Fibroblast of the aortic adventitia (primary cell): ENCODE data around the gene BRAF. TPM values are rescaled to one million over a fixed set of nuclear protein-coding genes. Genes with fewer than 3 reads are reported as not detected.
"Not testable (repeated sequence)": the region's sequence is repeated elsewhere in the genome, so short reads cannot be mapped to it uniquely, and the experiment has no call there.

ENCODE experiments used
- DNase-seq: peaks from one replicate; pipeline ENCODE4 v3.0.0-alpha.2; 2010; ENCODE audit warnings: low read depth
- H3K4me3 ChIP-seq: 2 replicates; pipeline ENCODE4 v1.5.1; 2011; ENCODE audit warnings: low read depth, mild to moderate bottlenecking, control low read depth, low read length, moderate library complexity
- total RNA-seq: library from RNA; depleted of rRNA; stranded (reverse); fragments of >200 nt; gene quantifications from 2 replicates; pipeline ENCODE4 v1.2.3, GENCODE V29; 2012; ENCODE audit warnings: low replicate concordance
- TF ChIP-seq, protein P1 (sequence below): IDR thresholded peaks from 2 replicates; pipeline ENCODE4 v1.5.1; 2011; ENCODE audit warnings: mild to moderate bottlenecking, low read length, control low read depth, inconsistent platforms; ENCODE audit not compliant: insufficient read depth

Gene BRAF
- total RNA-seq, 1 donor: 29.9 TPM

DNA sequence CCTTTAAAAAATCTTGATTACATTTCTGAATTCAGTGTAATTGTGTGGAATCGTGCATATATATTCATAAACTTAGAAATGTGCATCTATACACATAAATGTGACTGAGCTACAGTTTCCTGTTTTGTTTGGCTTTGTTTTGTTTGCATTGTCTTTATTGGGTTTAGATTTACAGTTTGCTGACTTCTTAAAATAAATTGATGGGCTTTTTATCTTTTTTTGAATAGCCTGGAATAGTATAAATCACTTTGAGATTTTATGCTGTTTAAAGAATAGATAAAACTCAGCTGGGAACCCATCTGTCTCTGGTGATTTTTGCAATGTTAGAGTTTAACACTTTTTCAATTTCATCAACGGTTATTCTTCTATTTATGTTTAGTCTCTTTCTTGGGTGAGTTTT, 21.2 kb upstream of the BRAF start:
- TF ChIP-seq, protein P1, sequence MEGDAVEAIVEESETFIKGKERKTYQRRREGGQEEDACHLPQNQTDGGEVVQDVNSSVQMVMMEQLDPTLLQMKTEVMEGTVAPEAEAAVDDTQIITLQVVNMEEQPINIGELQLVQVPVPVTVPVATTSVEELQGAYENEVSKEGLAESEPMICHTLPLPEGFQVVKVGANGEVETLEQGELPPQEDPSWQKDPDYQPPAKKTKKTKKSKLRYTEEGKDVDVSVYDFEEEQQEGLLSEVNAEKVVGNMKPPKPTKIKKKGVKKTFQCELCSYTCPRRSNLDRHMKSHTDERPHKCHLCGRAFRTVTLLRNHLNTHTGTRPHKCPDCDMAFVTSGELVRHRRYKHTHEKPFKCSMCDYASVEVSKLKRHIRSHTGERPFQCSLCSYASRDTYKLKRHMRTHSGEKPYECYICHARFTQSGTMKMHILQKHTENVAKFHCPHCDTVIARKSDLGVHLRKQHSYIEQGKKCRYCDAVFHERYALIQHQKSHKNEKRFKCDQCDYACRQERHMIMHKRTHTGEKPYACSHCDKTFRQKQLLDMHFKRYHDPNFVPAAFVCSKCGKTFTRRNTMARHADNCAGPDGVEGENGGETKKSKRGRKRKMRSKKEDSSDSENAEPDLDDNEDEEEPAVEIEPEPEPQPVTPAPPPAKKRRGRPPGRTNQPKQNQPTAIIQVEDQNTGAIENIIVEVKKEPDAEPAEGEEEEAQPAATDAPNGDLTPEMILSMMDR: no peak
- no peak overlapping the region for H3K4me3 ChIP-seq
- no peak for DNase-seq

DNA sequence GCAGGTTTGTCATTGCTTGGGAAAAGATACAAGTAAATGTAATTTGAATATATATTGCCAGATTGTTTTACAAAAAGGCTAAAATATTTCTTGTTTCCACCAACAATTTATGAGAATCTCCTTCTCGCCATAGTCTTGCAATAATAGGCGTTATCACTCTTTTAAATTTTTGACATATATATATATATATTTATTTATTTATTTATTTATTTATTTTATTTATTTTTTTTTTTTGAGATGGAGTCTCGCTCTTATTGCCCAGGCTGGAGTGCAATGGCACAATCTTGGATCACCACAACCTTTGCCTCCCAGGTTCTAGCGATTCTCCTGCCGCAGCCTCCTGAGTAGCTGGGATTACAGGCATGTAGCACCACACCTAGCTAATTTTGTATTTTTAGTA, 17.5 kb upstream of the BRAF start:
- DNase-seq, H3K4me3 ChIP-seq: not testable (repeated sequence)

- TF ChIP-seq, protein P1: no peak
- DNase-seq: no peak
- H3K4me3 ChIP-seq: no peak overlapping the region
Measured at GRCh38 chr7:140940898-140941297, 16.2 kb upstream of the BRAF start.

- no peak overlapping the region for H3K4me3 ChIP-seq
- DNase-seq: no peak
- TF ChIP-seq, protein P1: no peak
Measured at GRCh38 chr7:140937702-140938264, 13.1 kb upstream of the BRAF start.

GRCh38 chr7:140928491-140929309, 4.0 kb upstream of the BRAF start:
- no peak overlapping the region for H3K4me3 ChIP-seq
- TF ChIP-seq, protein P1: no peak
- DNase-seq: no peak

GRCh38 chr7:140927945-140928344, 3.2 kb upstream of the BRAF start:
- not testable (repeated sequence) for DNase-seq, H3K4me3 ChIP-seq

DNA sequence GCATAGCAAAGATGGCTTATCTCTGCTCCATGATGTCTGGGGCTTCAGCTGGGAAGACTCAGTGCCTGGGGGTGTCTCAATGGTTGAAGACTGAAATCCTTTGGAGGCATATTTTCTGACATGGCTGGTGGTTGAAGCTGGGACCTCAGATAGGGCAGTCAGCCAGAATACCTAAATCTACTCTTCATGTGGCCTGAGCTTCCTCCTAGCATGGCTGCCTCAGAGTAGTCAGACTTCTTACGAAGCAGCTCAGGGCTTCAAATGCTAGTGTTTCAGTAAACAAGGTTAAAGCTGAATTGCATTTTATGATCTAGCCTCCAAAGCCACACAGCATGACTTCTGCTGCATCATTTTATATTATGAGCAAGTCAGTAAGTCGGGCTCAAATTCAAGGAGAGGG, 2.6 kb upstream of the BRAF start:
- no peak for DNase-seq
- no peak overlapping the region for H3K4me3 ChIP-seq
- TF ChIP-seq, protein P1: no peak
